IPS-NIHi7 (cell line): ENCODE data around the gene SPATA16.
"Not testable (repeated sequence)": the region's sequence is repeated elsewhere in the genome, so short reads cannot be mapped to it uniquely, and the experiment has no call there.

ENCODE experiments used
- DNase-seq: peaks from one replicate; pipeline ENCODE4 v3.0.0; 2012; ENCODE audit warnings: mixed read lengths; ENCODE audit errors: extremely low spot score

The SPATA16 gene

GRCh38 chr3:173140986-173141385 is at the start of gene SPATA16:
SPATA16 (minus strand) TSS chr3:173141235; CDS start chr3:173117731, 23,504 bp downstream.
- DNase-seq = no peak

- DNase-seq = not testable (repeated sequence)
These were observed 42.0 kb upstream of the SPATA16 start for GRCh38 chr3:173183022-173183421.

- no peak for DNase-seq
These were observed 32.6 kb upstream of the SPATA16 start for GRCh38 chr3:173173652-173174051.

GRCh38 chr3:173159139-173159538 is 18.1 kb upstream of the SPATA16 start:
- DNase-seq = not testable (repeated sequence)

GRCh38 chr3:173156533-173156932 is 15.5 kb upstream of the SPATA16 start:
- not testable (repeated sequence) for DNase-seq

- DNase-seq = no peak
These were observed 12.6 kb upstream of the SPATA16 start for GRCh38 chr3:173153631-173154030.

GRCh38 chr3:173139420-173139819 is 1.6 kb downstream of the SPATA16 start:
- no peak for DNase-seq

GRCh38 chr3:173138026-173138425 is 3.0 kb downstream of the SPATA16 start:
- no peak for DNase-seq

- no peak for DNase-seq
These were observed 6.0 kb downstream of the SPATA16 start for GRCh38 chr3:173135059-173135458.

- DNase-seq = no peak
These were observed 12.4 kb downstream of the SPATA16 start for GRCh38 chr3:173128633-173129032.

GRCh38 chr3:173111321-173111720 is 29.7 kb downstream of the SPATA16 start:
- no peak for DNase-seq

- DNase-seq = peak; percentile 49
These were observed 31.9 kb downstream of the SPATA16 start for GRCh38 chr3:173109143-173109542.

GRCh38 chr3:173103469-173103868 is 37.6 kb downstream of the SPATA16 start:
- DNase-seq = no peak

GRCh38 chr3:173098959-173099358 is 42.1 kb downstream of the SPATA16 start:
- DNase-seq = no peak

GRCh38 chr3:173096994-173097785 is 43.8 kb downstream of the SPATA16 start:
- DNase-seq = no peak

GRCh38 chr3:173096140-173096539 is 44.9 kb downstream of the SPATA16 start:
- DNase-seq = no peak

- DNase-seq = no peak
These were observed 49.0 kb downstream of the SPATA16 start for GRCh38 chr3:173092038-173092437.

- no peak for DNase-seq
These were observed 50.5 kb downstream of the SPATA16 start for GRCh38 chr3:173090492-173090891.

GRCh38 chr3:173089283-173089682 is 51.8 kb downstream of the SPATA16 start:
- no peak for DNase-seq

GRCh38 chr3:173078525-173078924 is 62.5 kb downstream of the SPATA16 start:
- DNase-seq = no peak

GRCh38 chr3:173066044-173067004 is 74.7 kb downstream of the SPATA16 start:
- DNase-seq = no peak

- DNase-seq = no peak
These were observed 75.5 kb downstream of the SPATA16 start for GRCh38 chr3:173065543-173065981.
